GM18517 (cell line): ENCODE results near the gene LAMB4.

Source experiments
- ATAC-seq: cut with Tn5 transposase; IDR thresholded peaks from one replicate; pipeline ENCODE4 v1.9.1; 2021; ENCODE audit warnings: mild to moderate bottlenecking, moderate library complexity; ENCODE audit not compliant: unreplicated experiment

Gene LAMB4

GRCh38 chr7:108109221-108109908 is 20.8 kb downstream of the LAMB4 start:
- peak; percentile 53 for ATAC-seq

GRCh38 chr7:108108131-108108530 is 22.0 kb downstream of the LAMB4 start:
- ATAC-seq: no peak

GRCh38 chr7:108104324-108104723 is 25.8 kb downstream of the LAMB4 start:
- ATAC-seq: no peak

GRCh38 chr7:108103558-108104298 is 26.4 kb downstream of the LAMB4 start:
- no peak for ATAC-seq

GRCh38 chr7:108102671-108103312 is 27.4 kb downstream of the LAMB4 start:
- no peak for ATAC-seq

GRCh38 chr7:108101759-108102158 is 28.4 kb downstream of the LAMB4 start:
- no peak for ATAC-seq

GRCh38 chr7:108099713-108100112 is 30.4 kb downstream of the LAMB4 start:
- no peak for ATAC-seq

- ATAC-seq: no peak
Measured at GRCh38 chr7:108097703-108098102, 32.5 kb downstream of the LAMB4 start.

- no peak for ATAC-seq
Measured at GRCh38 chr7:108096996-108097395, 33.2 kb downstream of the LAMB4 start.

GRCh38 chr7:108094933-108095710 is 35.0 kb downstream of the LAMB4 start:
- no peak for ATAC-seq

- no peak for ATAC-seq
Measured at GRCh38 chr7:108094346-108094745, 35.8 kb downstream of the LAMB4 start.

- no peak for ATAC-seq
Measured at GRCh38 chr7:108093851-108094331, 36.3 kb downstream of the LAMB4 start.

- ATAC-seq: no peak
Measured at GRCh38 chr7:108093341-108093740, 36.8 kb downstream of the LAMB4 start.

GRCh38 chr7:108091461-108091831 is 38.7 kb downstream of the LAMB4 start:
- ATAC-seq: no peak

- ATAC-seq: no peak
Measured at GRCh38 chr7:108090791-108091460, 39.2 kb downstream of the LAMB4 start.

GRCh38 chr7:108089381-108089780 is 40.8 kb downstream of the LAMB4 start:
- ATAC-seq: no peak

GRCh38 chr7:108088729-108089128 is 41.4 kb downstream of the LAMB4 start:
- ATAC-seq: no peak

- no peak for ATAC-seq
Measured at GRCh38 chr7:108087778-108088177, 42.4 kb downstream of the LAMB4 start.

- ATAC-seq: no peak
Measured at GRCh38 chr7:108086962-108087361, 43.2 kb downstream of the LAMB4 start.

GRCh38 chr7:108086546-108086945 is 43.6 kb downstream of the LAMB4 start:
- ATAC-seq: no peak

GRCh38 chr7:108083980-108084379 is 46.2 kb downstream of the LAMB4 start:
- no peak for ATAC-seq
